Measurements from ENCODE around the gene UPK2.

UPK2 gene

GRCh38 chr11:118913411-118914125 is 42.5 kb upstream of the UPK2 start:
- peaks cover 89% of the 10 kb centered on the region for H3K4me1 ChIP-seq (ENCODE audit: control insufficient read depth, insufficient read depth, low read depth, low read length)
- no peak for DNase-seq
- H2BK5ac ChIP-seq (ENCODE audit: low read depth, low read length, poor library complexity, severe bottlenecking), result peak overlapping the region; percentile 11
- H3K36me3 ChIP-seq (ENCODE audit: control insufficient read depth in 1 of 2, insufficient read depth in 2 of 2, low read depth in 1 of 2, low read length in 2 of 2), result peaks cover 0 to 6% of the 10 kb centered on the region in 2 experiments
- no peak overlapping the region for H3K4me2 ChIP-seq (ENCODE audit: low read length, poor library complexity, severe bottlenecking)
- H2BK120ac ChIP-seq (ENCODE audit: low read depth, low read length), result peak overlapping the region; percentile 42
- H3K4me3 ChIP-seq (ENCODE audit: insufficient read depth in 1 of 2, low read depth in 1 of 2, low read length in 2 of 2), result peak overlapping the region in 1 of 2 experiments; percentile 47
- H3K23ac ChIP-seq (ENCODE audit: low read length in 2 of 2), result no peak overlapping the region
- WGBS, result 85% methylated on average over 4 of the region's 9 CpGs
- no peaks in the 10 kb centered on the region for H3K9me3 ChIP-seq (ENCODE audit: control insufficient read depth, low read length)
- H4K8ac ChIP-seq (ENCODE audit: low read length), result peak overlapping the region; percentile 87
- H3K27me3 ChIP-seq (ENCODE audit: control insufficient read depth in 1 of 2, insufficient read depth in 1 of 2, low read length in 2 of 2), result no peaks in the 10 kb centered on the region
- peak overlapping the region; percentile 95 for H4K91ac ChIP-seq (ENCODE audit: low read length)
- H3K79me1 ChIP-seq (replicated peaks; ENCODE audit: low read length, poor library complexity, severe bottlenecking), result no peaks in the 10 kb centered on the region
- H2BK15ac ChIP-seq (ENCODE audit: low read depth, poor library complexity, severe bottlenecking), result peak overlapping the region; percentile 58
- peak overlapping the region in 1 of 2 experiments; percentile 30 for H3K14ac ChIP-seq (ENCODE audit: low read length in 2 of 2)
- no peak overlapping the region for H2AFZ ChIP-seq (ENCODE audit: low read depth, low read length)
- H3K27ac ChIP-seq (ENCODE audit: low read length, poor library complexity, severe bottlenecking), result peak overlapping the region; percentile 97
- peak overlapping the region; percentile 89 for H3K9ac ChIP-seq (ENCODE audit: low read length)
- H2AK5ac ChIP-seq (ENCODE audit: low read length, severe bottlenecking), result peak overlapping the region; percentile 99
- peak overlapping the region; percentile 76 to 91 for H3K18ac ChIP-seq (ENCODE audit: low read depth in 1 of 2, low read length in 2 of 2)
- H3K4ac ChIP-seq (ENCODE audit: low read depth in 1 of 2, low read length in 2 of 2), result peak overlapping the region; percentile 41 to 69
- H2BK12ac ChIP-seq (ENCODE audit: low read length in 2 of 2), result peak overlapping the region; percentile 89 to 90

- Histone ChIP-seq H3K9me3 (ENCODE audit: control insufficient read depth, low read length) (no peaks in the 10 kb centered on the region), H4K91ac (ENCODE audit: low read length) (peak overlapping the region; percentile 90), H3K4me1 (ENCODE audit: control insufficient read depth, insufficient read depth, low read depth, low read length) (peaks cover 89% of the 10 kb centered on the region), H3K23ac (ENCODE audit: low read length in 2 of 2) (peak overlapping the region in 1 of 2 experiments; percentile 57), H3K27ac (ENCODE audit: low read length, poor library complexity, severe bottlenecking) (peak overlapping the region; percentile 97), H3K14ac (ENCODE audit: low read length in 2 of 2) (peak overlapping the region in 1 of 2 experiments; percentile 88), H2BK12ac (ENCODE audit: low read length in 2 of 2) (peak overlapping the region; percentile 57 to 85), H3K18ac (ENCODE audit: low read depth in 1 of 2, low read length in 2 of 2) (peak overlapping the region; percentile 5 to 91), H3K27me3 (ENCODE audit: control insufficient read depth in 1 of 2, insufficient read depth in 1 of 2, low read length in 2 of 2) (no peaks in the 10 kb centered on the region), H3K4ac (ENCODE audit: low read depth in 1 of 2, low read length in 2 of 2) (peak overlapping the region; percentile 14 to 69), H2BK120ac (ENCODE audit: low read depth, low read length) (peak overlapping the region; percentile 42), H3K79me1 (replicated peaks; ENCODE audit: low read length, poor library complexity, severe bottlenecking) (no peaks in the 10 kb centered on the region), H3K36me3 (ENCODE audit: control insufficient read depth in 1 of 2, insufficient read depth in 2 of 2, low read depth in 1 of 2, low read length in 2 of 2) (peaks cover 0 to 5% of the 10 kb centered on the region in 2 experiments), H4K8ac (ENCODE audit: low read length) (peak overlapping the region; percentile 87), H3K9ac (ENCODE audit: low read length) (peak overlapping the region; percentile 70), H2BK5ac (ENCODE audit: low read depth, low read length, poor library complexity, severe bottlenecking) (peak overlapping the region; percentile 11), H3K4me2 (ENCODE audit: low read length, poor library complexity, severe bottlenecking) (no peak overlapping the region), H2BK15ac (ENCODE audit: low read depth, poor library complexity, severe bottlenecking) (peak overlapping the region; percentile 94), H2AFZ (ENCODE audit: low read depth, low read length) (no peak overlapping the region), H3K4me3 (ENCODE audit: insufficient read depth in 1 of 2, low read depth in 1 of 2, low read length in 2 of 2) (peak overlapping the region in 1 of 2 experiments; percentile 47), H2AK5ac (ENCODE audit: low read length, severe bottlenecking) (peak overlapping the region; percentile 99)
- 63% methylated on average over 6 of the region's 15 CpGs for WGBS
- no peak for DNase-seq
Observed at GRCh38 chr11:118914178-118914918, 41.8 kb upstream of the UPK2 start.

GRCh38 chr11:118914987-118915386 is 41.1 kb upstream of the UPK2 start:
- Histone ChIP-seq H2BK5ac (ENCODE audit: low read depth, low read length, poor library complexity, severe bottlenecking) (peak overlapping the region; percentile 54), H2BK120ac (ENCODE audit: low read depth, low read length) (no peak overlapping the region), H3K4me3 (ENCODE audit: insufficient read depth in 1 of 2, low read depth in 1 of 2, low read length in 2 of 2) (no peak overlapping the region), H4K8ac (ENCODE audit: low read length) (no peak overlapping the region), H2AK5ac (ENCODE audit: low read length, severe bottlenecking) (peak overlapping the region; percentile 99), H3K9me3 (ENCODE audit: control insufficient read depth, low read length) (no peaks in the 10 kb centered on the region), H3K4ac (ENCODE audit: low read depth in 1 of 2, low read length in 2 of 2) (peak overlapping the region; percentile 1 to 35), H3K14ac (ENCODE audit: low read length in 2 of 2) (peak overlapping the region in 1 of 2 experiments; percentile 71), H3K9ac (ENCODE audit: low read length) (peak overlapping the region; percentile 96), H3K79me1 (replicated peaks; ENCODE audit: low read length, poor library complexity, severe bottlenecking) (no peaks in the 10 kb centered on the region), H3K27me3 (ENCODE audit: control insufficient read depth in 1 of 2, insufficient read depth in 1 of 2, low read length in 2 of 2) (no peaks in the 10 kb centered on the region), H3K36me3 (ENCODE audit: control insufficient read depth in 1 of 2, insufficient read depth in 2 of 2, low read depth in 1 of 2, low read length in 2 of 2) (peaks cover 0 to 5% of the 10 kb centered on the region in 2 experiments), H4K91ac (ENCODE audit: low read length) (peak overlapping the region; percentile 14), H2BK12ac (ENCODE audit: low read length in 2 of 2) (peak overlapping the region; percentile 76 to 79), H2AFZ (ENCODE audit: low read depth, low read length) (no peak overlapping the region), H3K23ac (ENCODE audit: low read length in 2 of 2) (no peak overlapping the region), H3K4me2 (ENCODE audit: low read length, poor library complexity, severe bottlenecking) (no peak overlapping the region), H3K27ac (ENCODE audit: low read length, poor library complexity, severe bottlenecking) (peak overlapping the region; percentile 97), H2BK15ac (ENCODE audit: low read depth, poor library complexity, severe bottlenecking) (no peak overlapping the region), H3K4me1 (ENCODE audit: control insufficient read depth, insufficient read depth, low read depth, low read length) (peaks cover 89% of the 10 kb centered on the region), H3K18ac (ENCODE audit: low read depth in 1 of 2, low read length in 2 of 2) (peak overlapping the region; percentile 40 to 75)
- no peak for DNase-seq
- WGBS, result 94% methylated on average over 4 of the region's 4 CpGs

GRCh38 chr11:118915396-118915795 is 40.7 kb upstream of the UPK2 start:
- H4K91ac ChIP-seq (ENCODE audit: low read length), result peak overlapping the region; percentile 14
- H2AK5ac ChIP-seq (ENCODE audit: low read length, severe bottlenecking), result peak overlapping the region; percentile 99
- H3K18ac ChIP-seq (ENCODE audit: low read depth in 1 of 2, low read length in 2 of 2), result peak overlapping the region; percentile 40 to 75
- H2BK5ac ChIP-seq (ENCODE audit: low read depth, low read length, poor library complexity, severe bottlenecking), result peak overlapping the region; percentile 54
- no peaks in the 10 kb centered on the region for H3K27me3 ChIP-seq (ENCODE audit: control insufficient read depth in 1 of 2, insufficient read depth in 1 of 2, low read length in 2 of 2)
- peak overlapping the region; percentile 76 to 79 for H2BK12ac ChIP-seq (ENCODE audit: low read length in 2 of 2)
- H3K4me2 ChIP-seq (ENCODE audit: low read length, poor library complexity, severe bottlenecking), result no peak overlapping the region
- 100% methylated on average over 2 of the region's 2 CpGs for WGBS
- DNase-seq, result no peak
- no peak overlapping the region for H2BK120ac ChIP-seq (ENCODE audit: low read depth, low read length)
- peaks cover 88% of the 10 kb centered on the region for H3K4me1 ChIP-seq (ENCODE audit: control insufficient read depth, insufficient read depth, low read depth, low read length)
- H3K14ac ChIP-seq (ENCODE audit: low read length in 2 of 2), result peak overlapping the region in 1 of 2 experiments; percentile 71
- peak overlapping the region; percentile 96 for H3K9ac ChIP-seq (ENCODE audit: low read length)
- peak overlapping the region; percentile 97 for H3K27ac ChIP-seq (ENCODE audit: low read length, poor library complexity, severe bottlenecking)
- H3K79me1 ChIP-seq (replicated peaks; ENCODE audit: low read length, poor library complexity, severe bottlenecking), result no peaks in the 10 kb centered on the region
- peak overlapping the region in 1 of 2 experiments; percentile 43 for H3K23ac ChIP-seq (ENCODE audit: low read length in 2 of 2)
- no peak overlapping the region for H2BK15ac ChIP-seq (ENCODE audit: low read depth, poor library complexity, severe bottlenecking)
- no peak overlapping the region for H3K4me3 ChIP-seq (ENCODE audit: insufficient read depth in 1 of 2, low read depth in 1 of 2, low read length in 2 of 2)
- no peaks in the 10 kb centered on the region for H3K9me3 ChIP-seq (ENCODE audit: control insufficient read depth, low read length)
- peak overlapping the region; percentile 1 to 35 for H3K4ac ChIP-seq (ENCODE audit: low read depth in 1 of 2, low read length in 2 of 2)
- H3K36me3 ChIP-seq (ENCODE audit: control insufficient read depth in 1 of 2, insufficient read depth in 2 of 2, low read depth in 1 of 2, low read length in 2 of 2), result peaks cover 0 to 5% of the 10 kb centered on the region in 2 experiments
- no peak overlapping the region for H2AFZ ChIP-seq (ENCODE audit: low read depth, low read length)
- no peak overlapping the region for H4K8ac ChIP-seq (ENCODE audit: low read length)
